ENCODE measurements around the gene AKAP8. TPM values are rescaled to one million over a fixed set of nuclear protein-coding genes. Genes with fewer than 3 reads are reported as not detected.
A peak's percentile ranks its signal among the peaks of the same experiment; 100 is the strongest.
"Not testable (repeated sequence)": the region's sequence is repeated elsewhere in the genome, so short reads cannot be mapped to it uniquely, and the experiment has no call there.

The AKAP8 gene
- total RNA-seq, 4 donors from 2014 or later = 27.1 to 86.6 (median 58.5) TPM

- Histone ChIP-seq H3K36me3 (peaks cover 0 to 80% (median 0%) of the 10 kb centered on the region in 3 donors), H3K4me1 (peaks cover 0 to 6% (median 0%) of the 10 kb centered on the region in 4 donors), H3K9me3 (no peaks in the 10 kb centered on the region), H3K27ac (no peak overlapping the region), H3K27me3 (no peaks in the 10 kb centered on the region), H3K4me3 (no peak overlapping the region)
- no peak for TF ChIP-seq CTCF (IDR thresholded peaks at IDR 0.05)
- TF ChIP-seq POLR2A (IDR thresholded peaks at IDR 0.05) = no peak
- peak in 1 of 3 donors; percentile 27 for DNase-seq
These were observed 18.2 kb upstream of the AKAP8 start for GRCh38 chr19:15397782-15398181.

- no peaks in the 10 kb centered on the region for H3K27me3 ChIP-seq
- peaks cover 0 to 78% (median 0%) of the 10 kb centered on the region in 3 donors for H3K36me3 ChIP-seq
These were observed 17.6 kb upstream of the AKAP8 start for GRCh38 chr19:15397236-15397635.

GRCh38 chr19:15396436-15396835 lies 16.8 kb upstream of the AKAP8 start:
- peak in 1 of 3 donors; percentile 29 for DNase-seq
- Histone ChIP-seq H3K36me3 (peaks cover 0 to 77% (median 0%) of the 10 kb centered on the region in 3 donors), H3K27ac (no peak overlapping the region), H3K4me3 (no peak overlapping the region), H3K27me3 (no peaks in the 10 kb centered on the region), H3K9me3 (no peaks in the 10 kb centered on the region), H3K4me1 (no peaks in the 10 kb centered on the region)
- no peak for TF ChIP-seq CTCF (IDR thresholded peaks at IDR 0.05)
- TF ChIP-seq POLR2A (IDR thresholded peaks at IDR 0.05) = no peak

More at GRCh38 chr19:15397236-15397635, 17.6 kb upstream of the AKAP8 start:
- peak in 1 of 3 donors; percentile 26 for DNase-seq
- H3K4me3 ChIP-seq = no peak overlapping the region
- no peaks in the 10 kb centered on the region for H3K9me3 ChIP-seq
- H3K4me1 ChIP-seq = peaks cover 0 to under 1% (median 0%) of the 10 kb centered on the region in 4 donors
- TF ChIP-seq CTCF (IDR thresholded peaks at IDR 0.05) = no peak
- TF ChIP-seq POLR2A (IDR thresholded peaks at IDR 0.05) = no peak
- H3K27ac ChIP-seq = no peak overlapping the region

GRCh38 chr19:15395251-15395650 lies 15.7 kb upstream of the AKAP8 start:
- not testable (repeated sequence) for H3K27me3 ChIP-seq, H3K27ac ChIP-seq, H3K4me1 ChIP-seq, H3K4me3 ChIP-seq, H3K9me3 ChIP-seq
- H3K36me3 ChIP-seq = peaks cover 0 to 65% (median 0%) of the 10 kb centered on the region in 3 donors
- DNase-seq = peak in 1 of 3 donors; percentile 22

GRCh38 chr19:15394426-15394825 lies 14.8 kb upstream of the AKAP8 start:
- peaks cover 0 to 57% (median 0%) of the 10 kb centered on the region in 3 donors for H3K36me3 ChIP-seq
- peak in 1 of 3 donors; percentile 3 for DNase-seq
- no peak overlapping the region for H3K4me3 ChIP-seq
- no peaks in the 10 kb centered on the region for H3K9me3 ChIP-seq
- no peaks in the 10 kb centered on the region for H3K4me1 ChIP-seq
- no peaks in the 10 kb centered on the region for H3K27me3 ChIP-seq
- H3K27ac ChIP-seq = no peak overlapping the region
- TF ChIP-seq POLR2A (IDR thresholded peaks at IDR 0.05) = no peak
- no peak for TF ChIP-seq CTCF (IDR thresholded peaks at IDR 0.05)

- TF ChIP-seq CTCF (IDR thresholded peaks at IDR 0.05) (no peak), POLR2A (IDR thresholded peaks at IDR 0.05) (no peak)
- DNase-seq = no peak
- H3K27ac ChIP-seq = no peak overlapping the region
- H3K36me3 ChIP-seq = peaks cover 0 to 52% (median 0%) of the 10 kb centered on the region in 3 donors
- H3K4me3 ChIP-seq = no peak overlapping the region
- no peaks in the 10 kb centered on the region for H3K27me3 ChIP-seq
- no peaks in the 10 kb centered on the region for H3K4me1 ChIP-seq
- no peaks in the 10 kb centered on the region for H3K9me3 ChIP-seq
These were observed 14.4 kb upstream of the AKAP8 start for GRCh38 chr19:15393963-15394362.

All from Peyer's patch (tissue), 4 donors.